ENCODE data around the gene NADSYN1. TPM values are rescaled to one million over a fixed set of nuclear protein-coding genes. Genes with fewer than 3 reads are reported as not detected.

Gene NADSYN1
- total and polyA plus RNA-seq, 2 of the 13 experiments (the other 11 are each of a cell fraction or from before 2014, with no cell fraction given), result 35.7 to 51.5 TPM

DNA sequence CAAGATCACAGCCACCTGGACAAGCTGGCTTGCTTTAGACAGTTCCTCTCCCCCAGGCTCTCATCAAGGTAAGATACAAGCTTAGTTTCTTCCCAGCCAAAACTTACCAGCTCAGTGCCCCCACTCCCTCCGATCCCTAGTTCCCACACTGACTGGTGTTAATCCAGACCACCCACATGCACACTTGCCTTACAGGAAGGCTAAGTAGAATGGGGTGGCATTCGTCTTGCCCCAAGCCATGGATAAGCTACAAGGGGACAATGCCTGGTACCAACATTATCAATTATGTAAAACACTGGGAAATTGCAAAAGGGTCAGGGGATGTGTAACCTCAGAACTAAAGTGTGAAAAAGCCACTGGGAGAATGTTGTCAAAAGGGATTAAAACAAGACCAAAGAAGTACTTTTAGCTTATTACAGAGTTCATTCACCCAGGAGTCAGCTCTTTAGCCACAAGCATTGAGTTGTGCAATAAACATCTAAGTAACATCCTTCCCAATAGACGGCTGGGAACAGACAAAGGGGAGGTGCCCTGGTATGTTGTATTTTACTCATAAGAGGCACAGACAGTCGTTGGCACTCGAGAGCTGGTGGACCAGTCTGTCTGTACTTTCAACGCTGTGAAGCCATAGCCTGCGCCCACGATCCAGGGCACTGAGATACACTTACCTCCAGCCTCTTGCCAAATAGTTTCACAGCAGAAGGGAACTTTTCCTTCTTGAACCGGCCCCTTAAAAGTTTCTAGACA is 5.9 kb upstream of the NADSYN1 start (continued):
- TF ChIP-seq PATZ1 (CRISPR knock-in tag; IDR thresholded peaks at IDR 0.05) (no peak; the same call in 1 of the 2 replicates), HNF4A (CRISPR knock-in tag; IDR thresholded peaks at IDR 0.05) (peak; percentile 33), SRSF4 (IDR thresholded peaks at IDR 0.05; ENCODE audit: low read depth, low read length, poor library complexity, severe bottlenecking) (no peak), SNAPC2 (CRISPR knock-in tag; IDR thresholded peaks at IDR 0.05) (0 out of 2 replicates have a peak, but pooled peaks have one; percentile 19), DNMT3B (CRISPR knock-in tag; conservative IDR thresholded peaks at IDR 0.05) (no peak), ZNF205 (CRISPR knock-in tag; IDR thresholded peaks at IDR 0.05) (0 out of 2 replicates have a peak, but pooled peaks have one; percentile 17), ZNF703 (CRISPR knock-in tag; IDR thresholded peaks at IDR 0.05; ENCODE audit: borderline replicate concordance) (no peak), KAT2B (IDR thresholded peaks at IDR 0.05; ENCODE audit: borderline replicate concordance, low read depth, low read length) (no peak), SOX6 (IDR thresholded peaks at IDR 0.05) (no peak), SOX6 (CRISPR knock-in tag; IDR thresholded peaks at IDR 0.05) (peak; percentile 63; the same call in 1 of the 2 replicates), ZNF484 (CRISPR knock-in tag; IDR thresholded peaks at IDR 0.05; ENCODE audit: borderline replicate concordance, low read depth) (no peak), CREB1 (IDR thresholded peaks at IDR 0.05) (no peak), CREB1 (CRISPR knock-in tag; IDR thresholded peaks at IDR 0.05) (no peak), ARID5B (CRISPR knock-in tag; IDR thresholded peaks at IDR 0.05) (peak; percentile 60; the same call in 1 of the 2 replicates), NCOA2 (CRISPR knock-in tag; IDR thresholded peaks at IDR 0.05) (peak; percentile 30; the same call in 1 of the 2 replicates), MEIS2 (CRISPR knock-in tag; IDR thresholded peaks at IDR 0.05) (no peak), NR2F6 (IDR thresholded peaks at IDR 0.05) (peak; percentile 85), NR2F6 (CRISPR knock-in tag; IDR thresholded peaks at IDR 0.05) (peak; percentile 74), SAFB2 (CRISPR knock-in tag; IDR thresholded peaks at IDR 0.05; ENCODE audit: borderline replicate concordance, low read depth) (no peak), THAP11 (CRISPR knock-in tag; IDR thresholded peaks at IDR 0.05) (0 out of 2 replicates have a peak, but pooled peaks have one; percentile 18), GTF3A (CRISPR knock-in tag; conservative IDR thresholded peaks at IDR 0.05) (no peak), TBP (CRISPR knock-in tag; IDR thresholded peaks at IDR 0.05) (no peak)
- TF ChIP-seq, protein P1, sequence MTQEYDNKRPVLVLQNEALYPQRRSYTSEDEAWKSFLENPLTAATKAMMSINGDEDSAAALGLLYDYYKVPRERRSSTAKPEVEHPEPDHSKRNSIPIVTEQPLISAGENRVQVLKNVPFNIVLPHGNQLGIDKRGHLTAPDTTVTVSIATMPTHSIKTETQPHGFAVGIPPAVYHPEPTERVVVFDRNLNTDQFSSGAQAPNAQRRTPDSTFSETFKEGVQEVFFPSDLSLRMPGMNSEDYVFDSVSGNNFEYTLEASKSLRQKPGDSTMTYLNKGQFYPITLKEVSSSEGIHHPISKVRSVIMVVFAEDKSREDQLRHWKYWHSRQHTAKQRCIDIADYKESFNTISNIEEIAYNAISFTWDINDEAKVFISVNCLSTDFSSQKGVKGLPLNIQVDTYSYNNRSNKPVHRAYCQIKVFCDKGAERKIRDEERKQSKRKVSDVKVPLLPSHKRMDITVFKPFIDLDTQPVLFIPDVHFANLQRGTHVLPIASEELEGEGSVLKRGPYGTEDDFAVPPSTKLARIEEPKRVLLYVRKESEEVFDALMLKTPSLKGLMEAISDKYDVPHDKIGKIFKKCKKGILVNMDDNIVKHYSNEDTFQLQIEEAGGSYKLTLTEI (CRISPR knock-in tag; conservative IDR thresholded peaks at IDR 0.05), result no peak
